GM19372 (cell line): ENCODE data around the gene GRHL3.
"Not testable (repeated sequence)": the region's sequence is repeated elsewhere in the genome, so short reads cannot be mapped to it uniquely, and the experiment has no call there.

Experiments used
- ATAC-seq: cut with Tn5 transposase; IDR thresholded peaks from one replicate; pipeline ENCODE4 v1.9.1; 2021; ENCODE audit warnings: mild to moderate bottlenecking, low read depth, moderate library complexity; ENCODE audit not compliant: unreplicated experiment

The GRHL3 gene

GRCh38 chr1:24319312-24319863, at the start of gene GRHL3:
Gene GRHL3, plus strand, starts transcription at chr1:24319357. Its CDS starts 195 bp downstream, at chr1:24319552.
- ATAC-seq = no peak

- ATAC-seq = not testable (repeated sequence)
These were observed 44.7 kb upstream of the GRHL3 start for GRCh38 chr1:24274203-24275103.

DNA sequence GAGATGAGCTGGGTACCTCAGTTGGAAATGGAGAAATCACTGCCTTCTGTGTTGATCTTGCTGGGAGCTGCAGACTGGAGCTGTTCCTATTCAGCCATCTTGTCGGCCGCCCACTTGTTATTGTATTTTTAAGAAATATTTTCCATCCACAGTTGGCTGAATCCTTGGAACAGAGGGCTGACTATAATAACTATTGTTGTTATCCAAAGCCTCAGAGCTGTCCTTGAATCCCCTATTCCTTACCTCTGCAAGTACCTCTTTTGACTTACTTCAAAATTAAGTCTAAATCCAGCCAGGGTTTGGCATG, 44.1 kb upstream of the GRHL3 start:
- no peak for ATAC-seq

DNA sequence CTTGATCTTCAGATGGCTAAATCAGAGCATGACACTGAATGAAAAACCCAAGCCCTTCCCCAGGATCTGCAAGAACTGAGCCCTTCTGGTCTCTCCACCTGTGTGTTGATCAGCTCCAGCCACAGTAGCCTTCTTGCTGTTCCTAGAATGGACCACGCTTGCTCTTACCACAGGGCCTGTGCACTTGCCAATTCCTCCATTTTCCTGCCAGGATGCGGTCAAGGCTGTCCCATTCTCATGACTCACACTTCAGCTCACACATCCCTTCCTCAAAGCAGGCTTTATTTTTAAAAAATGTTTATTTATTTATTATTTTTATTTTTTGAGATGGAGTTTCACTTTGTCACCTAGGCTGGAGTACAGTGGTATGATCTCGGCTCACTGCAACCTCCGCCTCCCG, 43.6 kb upstream of the GRHL3 start:
- no peak for ATAC-seq

DNA sequence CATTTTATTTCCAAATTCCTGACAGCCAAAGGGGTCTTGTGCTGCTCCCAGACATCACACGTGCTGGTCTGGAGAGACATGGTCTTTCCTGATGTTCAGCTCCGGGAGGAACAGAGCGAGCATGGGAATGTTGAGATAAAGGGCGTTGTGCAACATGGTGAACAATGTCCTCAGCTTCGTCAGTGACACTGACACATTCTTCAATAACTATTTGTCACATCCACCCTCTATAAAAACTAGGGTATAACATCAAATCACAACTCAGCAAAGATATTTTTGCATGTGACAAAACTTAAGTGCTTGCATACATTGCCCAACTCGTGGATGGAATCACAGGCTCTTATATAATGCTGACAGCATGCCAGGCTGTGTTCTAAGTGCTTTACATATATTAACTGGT, 42.4 kb upstream of the GRHL3 start:
- ATAC-seq = no peak

GRCh38 chr1:24277420-24278169, 41.6 kb upstream of the GRHL3 start:
- no peak for ATAC-seq

DNA sequence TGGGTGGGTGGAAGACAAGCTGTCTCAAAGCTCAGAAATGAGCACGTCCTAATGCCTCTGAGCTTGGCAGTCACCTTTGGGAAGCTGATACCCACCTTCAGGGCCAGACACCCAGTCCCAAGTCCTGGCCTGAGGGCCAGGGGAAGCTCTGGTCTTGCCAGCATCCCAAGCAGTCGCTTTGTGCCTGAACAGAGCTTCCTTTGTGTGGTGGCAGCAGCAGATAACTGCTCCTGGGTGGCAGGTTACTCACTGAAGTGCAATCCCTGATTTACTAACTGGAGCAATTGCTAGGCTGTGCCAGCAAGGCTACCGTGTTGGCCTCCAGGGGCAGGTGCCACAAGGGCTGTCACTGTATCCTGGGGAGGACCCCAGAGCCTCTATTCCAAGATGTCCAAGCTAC, 40.4 kb upstream of the GRHL3 start:
- no peak for ATAC-seq

DNA sequence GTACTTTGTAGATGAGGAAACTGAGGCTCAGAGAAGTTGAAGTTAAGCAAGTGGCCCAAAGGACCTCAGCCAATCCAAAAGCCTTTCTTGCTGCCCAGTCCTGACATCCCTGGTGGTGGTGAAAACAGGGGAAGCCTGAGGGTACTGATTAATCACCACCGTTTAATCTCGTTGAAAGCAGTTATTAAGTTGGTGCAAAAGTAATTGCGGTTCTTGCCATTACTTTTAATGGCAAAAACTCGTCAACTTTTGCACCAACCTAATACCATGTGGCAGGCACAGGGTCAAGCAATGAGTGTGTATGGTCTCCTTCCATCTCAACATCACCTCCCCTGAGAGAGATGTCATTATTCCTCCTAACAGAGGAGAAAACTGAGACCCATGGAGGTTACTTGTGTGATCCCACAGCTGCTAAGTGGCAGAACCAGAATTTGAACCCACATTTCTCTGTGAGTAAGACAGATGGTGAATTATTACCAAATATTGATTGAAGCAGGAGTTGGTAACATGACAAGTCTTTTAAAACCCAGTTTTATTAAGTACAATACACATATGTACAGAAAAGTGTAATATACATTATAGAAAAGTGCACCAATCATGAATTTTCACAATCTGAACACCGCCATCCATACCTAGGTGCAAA, 39.4 kb upstream of the GRHL3 start:
- no peak for ATAC-seq

GRCh38 chr1:24281591-24281990, 37.6 kb upstream of the GRHL3 start:
- ATAC-seq = no peak

DNA sequence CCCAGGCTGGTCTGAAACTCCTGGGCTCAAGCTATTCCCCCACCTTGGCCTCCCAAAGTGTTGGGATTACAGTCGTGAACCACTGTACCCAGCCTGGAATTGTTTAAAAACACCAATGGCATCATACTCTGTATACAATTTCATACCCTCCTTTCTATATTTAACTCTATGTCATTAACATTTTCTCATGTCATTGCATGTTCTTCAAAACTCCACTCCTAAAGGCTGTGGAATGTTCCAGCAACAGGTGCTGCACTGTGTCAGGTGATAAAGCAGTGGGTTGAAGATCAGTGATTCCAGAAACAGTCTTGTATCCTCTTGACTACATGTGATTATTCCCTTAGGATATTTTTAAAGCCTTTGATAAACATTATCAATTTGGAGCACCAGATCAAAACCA, 36.7 kb upstream of the GRHL3 start:
- ATAC-seq = no peak

DNA sequence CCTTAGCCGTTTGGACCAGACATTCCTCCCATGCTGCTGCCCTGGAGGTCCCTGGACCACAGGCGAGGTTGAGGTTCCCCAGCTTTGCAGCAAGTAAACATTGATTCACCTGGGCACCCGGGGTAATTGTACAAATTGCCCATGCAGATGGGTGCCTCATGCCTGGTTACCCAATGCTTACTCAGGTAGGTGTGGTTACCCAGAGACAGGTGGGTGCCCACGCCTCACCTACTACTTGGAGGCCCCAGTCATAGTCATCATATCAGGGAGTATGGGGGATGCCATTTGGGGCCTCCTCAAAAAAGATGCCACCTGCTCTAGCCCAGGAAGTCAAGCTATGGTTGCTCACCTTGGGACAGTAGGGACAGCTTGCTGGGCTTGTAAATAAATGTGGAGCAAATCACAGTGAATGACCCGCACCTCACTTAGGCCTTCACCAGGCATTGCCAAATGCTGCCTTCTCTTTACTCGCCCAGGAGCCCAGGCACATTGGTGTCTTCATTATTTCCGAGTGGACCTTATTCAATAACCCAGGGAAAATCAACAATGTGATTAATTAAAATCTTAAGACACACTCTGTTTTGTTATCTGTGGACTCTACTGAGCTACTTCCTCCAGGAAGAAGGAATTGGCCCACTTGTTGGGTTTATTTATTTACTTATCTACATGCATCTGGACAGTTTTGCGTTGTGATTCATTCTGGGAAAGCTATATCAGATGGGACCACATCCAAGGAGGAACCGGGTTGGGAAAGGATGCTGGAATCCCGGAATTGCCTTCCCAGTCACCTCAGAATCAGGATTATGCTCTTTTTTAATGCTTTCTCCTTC, 35.6 kb upstream of the GRHL3 start:
- ATAC-seq = no peak

DNA sequence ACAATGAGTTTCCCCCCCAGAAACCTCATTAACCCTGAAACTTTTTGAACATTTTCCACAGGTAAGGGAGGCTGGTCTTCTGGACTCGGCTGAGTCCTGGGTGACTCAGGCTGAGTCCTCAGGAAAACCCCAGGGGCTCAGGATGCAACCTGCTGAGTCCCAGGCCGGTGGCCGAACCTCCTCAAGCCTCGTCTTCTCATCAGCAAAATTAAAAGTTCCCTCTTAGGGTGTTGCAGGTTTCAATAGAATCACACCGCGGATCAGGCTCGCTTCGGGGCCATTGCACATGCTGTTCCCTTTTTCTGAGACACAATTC, 35.0 kb upstream of the GRHL3 start:
- ATAC-seq = no peak

DNA sequence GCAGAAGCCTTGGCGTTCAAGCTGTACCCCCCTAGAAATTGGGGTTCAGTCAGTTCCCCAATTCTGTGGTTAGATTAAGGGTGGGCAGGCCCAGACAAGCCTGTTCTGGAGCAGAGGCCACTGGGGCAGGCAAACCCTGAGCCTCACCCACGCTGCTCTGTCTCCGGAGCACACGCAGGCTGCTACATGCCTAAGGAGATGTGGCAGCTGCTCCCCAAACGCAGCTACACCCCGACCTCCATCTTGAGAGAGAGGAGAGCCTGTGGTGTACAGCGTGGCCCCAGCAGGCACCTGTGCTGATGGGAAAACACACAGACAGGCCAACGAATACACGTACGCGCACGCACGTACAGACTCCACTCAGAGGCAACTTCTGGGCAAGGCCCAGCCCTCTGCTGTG, 33.9 kb upstream of the GRHL3 start:
- ATAC-seq = no peak

DNA sequence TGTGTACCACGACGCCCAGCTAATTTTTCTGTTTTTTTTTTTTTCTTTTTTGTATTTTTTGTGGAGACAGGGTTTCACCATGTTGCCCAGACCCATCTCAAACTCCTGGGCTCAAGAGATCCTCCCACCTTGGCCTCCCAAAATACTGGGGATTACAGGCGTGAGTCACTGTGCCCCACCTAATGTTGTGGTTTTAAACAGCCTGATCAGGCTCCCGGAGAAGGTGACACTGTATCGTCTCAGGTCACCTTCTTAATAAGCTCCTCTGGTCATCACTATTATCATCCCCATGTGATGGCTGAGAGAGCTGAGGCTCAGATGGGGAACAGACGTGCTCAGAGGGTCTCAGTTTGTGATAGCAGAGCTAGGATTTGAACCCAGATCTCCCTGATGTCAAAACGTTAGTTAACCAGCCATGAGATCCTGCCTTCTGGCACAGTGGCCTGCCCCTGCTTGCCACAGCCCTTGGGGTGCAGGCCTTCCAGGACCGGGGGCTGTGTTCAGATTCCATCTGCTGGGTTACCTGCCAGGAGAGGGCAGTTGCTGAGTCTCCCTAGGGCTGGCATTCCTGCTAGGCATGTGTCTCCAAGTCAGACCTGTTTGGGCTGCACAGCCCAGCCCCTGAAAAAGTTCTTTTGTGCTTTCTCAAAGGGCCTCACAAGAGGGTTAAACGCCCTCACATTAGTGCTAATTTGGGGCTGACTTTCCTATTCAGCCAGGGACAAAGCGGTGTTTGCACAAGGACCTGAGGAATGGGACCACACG, 32.7 kb upstream of the GRHL3 start:
- no peak for ATAC-seq

- not testable (repeated sequence) for ATAC-seq
These were observed 31.4 kb upstream of the GRHL3 start for GRCh38 chr1:24287779-24288178.

DNA sequence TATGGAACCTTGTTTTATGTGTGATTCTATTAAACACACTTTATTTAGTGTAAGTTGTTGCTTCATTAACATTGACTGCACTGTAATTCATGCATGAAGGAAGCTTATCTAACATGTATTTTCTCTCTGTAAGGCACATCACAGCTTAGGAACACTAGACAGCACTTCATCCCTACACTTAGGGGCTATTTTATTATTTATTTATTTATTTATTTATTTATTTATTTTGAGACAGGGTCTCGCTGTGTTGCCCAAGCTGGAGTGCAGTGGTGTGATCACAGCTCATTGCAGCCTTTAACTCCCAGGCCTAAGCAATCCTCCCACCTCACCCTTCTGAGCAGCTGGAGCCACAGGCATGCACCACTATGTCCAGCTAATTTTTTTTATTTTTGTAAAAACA, 30.7 kb upstream of the GRHL3 start:
- ATAC-seq = no peak

DNA sequence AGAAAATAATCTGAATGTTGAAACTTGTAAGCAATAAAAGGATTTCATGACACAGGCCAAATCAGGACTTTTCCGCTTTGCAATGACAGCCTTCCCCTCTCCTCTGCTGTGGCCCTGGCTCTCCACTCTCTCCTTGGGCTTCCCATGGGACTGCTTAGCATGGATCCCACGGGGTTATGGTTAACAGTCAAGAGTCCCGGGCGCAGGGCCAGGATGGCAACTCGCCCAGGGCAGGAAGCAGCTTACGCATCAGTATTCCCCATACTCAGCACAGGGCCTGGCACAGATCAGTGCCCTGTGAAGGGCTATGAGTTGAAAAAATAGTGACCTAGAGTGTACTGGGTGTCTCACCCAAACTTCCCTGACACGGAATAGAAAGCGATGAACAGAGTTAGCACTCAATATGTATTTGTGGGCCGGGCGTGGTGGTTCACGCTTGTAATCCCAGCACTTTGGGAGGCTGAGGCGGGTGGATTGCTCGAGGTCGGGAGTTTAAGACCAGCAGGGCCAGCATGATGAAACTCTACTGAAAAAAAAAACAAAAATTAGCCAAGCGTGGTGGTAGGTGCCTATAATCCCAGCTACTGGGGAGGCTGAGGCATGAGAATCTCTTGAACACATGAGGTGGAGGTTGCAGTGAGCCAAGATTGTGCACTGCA, 29.1 kb upstream of the GRHL3 start:
- no peak for ATAC-seq

- no peak for ATAC-seq
These were observed 28.1 kb upstream of the GRHL3 start for GRCh38 chr1:24290933-24291487.

DNA sequence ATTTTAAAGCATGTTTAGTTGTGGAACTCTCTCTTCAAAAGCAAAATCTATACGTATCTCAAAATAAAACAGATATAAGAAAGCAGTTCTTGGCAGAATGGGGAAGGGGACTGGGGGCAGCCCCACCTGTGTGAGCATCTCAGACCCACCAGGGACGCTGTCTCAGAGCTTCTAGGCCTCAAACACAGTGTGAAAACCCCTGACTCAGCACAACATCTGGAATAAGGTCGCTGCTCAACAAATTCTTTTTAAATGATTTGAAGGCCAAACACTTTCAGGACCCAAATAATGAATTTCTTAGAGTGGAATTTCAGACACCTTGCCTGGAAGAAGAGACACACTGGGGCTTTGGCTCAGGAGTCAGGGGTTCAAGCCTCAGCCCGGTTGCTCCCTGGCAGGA, 27.1 kb upstream of the GRHL3 start:
- no peak for ATAC-seq
